ENCODE data around the gene SLC22A5. TPM values are rescaled to one million over a fixed set of nuclear protein-coding genes. Genes with fewer than 3 reads are reported as not detected.

SLC22A5 gene
- total and polyA plus RNA-seq, 2 donors (not counting 1 experiment from before 2014, with no cell fraction given), result 5.7 to 12.9 TPM

DNA sequence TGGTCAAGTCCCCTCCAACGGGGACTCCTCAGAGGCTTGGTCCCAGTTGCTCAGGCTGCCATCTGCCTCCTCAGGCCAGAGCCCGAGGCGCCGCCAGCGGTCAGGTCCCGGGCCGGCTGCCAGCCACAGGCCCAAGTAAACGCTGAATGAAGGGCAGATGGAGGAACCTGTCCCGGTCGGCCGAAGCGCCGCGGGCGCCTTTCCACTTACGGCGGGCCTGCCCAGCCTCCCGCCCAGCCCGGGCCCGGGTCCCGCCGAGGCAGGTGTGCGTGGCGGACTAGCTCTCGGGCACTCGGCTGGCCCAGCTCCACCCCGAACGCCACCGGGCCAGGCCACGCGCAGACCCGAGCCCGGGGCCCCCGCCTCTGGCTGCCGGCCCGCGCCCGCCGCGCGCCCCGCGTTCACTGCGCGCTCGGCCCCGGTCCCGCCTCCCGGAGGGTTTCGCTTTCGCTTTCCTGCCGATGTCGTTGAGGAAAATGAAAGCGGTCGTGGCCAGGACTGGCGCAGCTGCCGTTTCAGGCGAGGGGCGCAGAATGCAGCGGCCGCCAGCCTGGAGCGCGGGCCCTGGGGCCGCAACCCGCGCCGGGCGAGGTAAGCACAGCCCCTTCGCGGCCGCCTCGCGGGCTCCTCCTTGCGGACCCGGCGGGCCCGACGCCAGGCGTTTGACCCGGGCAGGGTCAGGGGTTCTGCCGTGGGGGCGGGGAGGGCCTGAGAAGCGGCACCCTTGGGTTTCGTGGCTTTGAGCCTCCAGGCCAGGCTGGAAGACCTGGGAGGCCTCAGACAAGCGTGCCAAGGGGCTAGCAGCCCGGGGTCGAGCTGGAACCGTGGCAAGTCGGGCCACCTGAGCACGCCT lies 41.2 kb downstream of the SLC22A5 start:
- peaks cover 61 to 63% of the 10 kb centered on the region in 2 donors for H3K4me1 ChIP-seq (ENCODE audit: control insufficient read depth in 2 of 2, insufficient read depth in 2 of 2, low read length in 2 of 2)
- H2AFZ ChIP-seq (ENCODE audit: insufficient read depth, low read depth, low read length, poor library complexity, severe bottlenecking), result peak overlapping the region; percentile 85
- H3K9me3 Mint-ChIP-seq (ENCODE audit: insufficient read depth), result no peaks in the 10 kb centered on the region
- H3K27ac Mint-ChIP-seq, result peak overlapping the region; percentile 99
- peaks cover 75% of the 10 kb centered on the region for H3K79me2 ChIP-seq (ENCODE audit: control insufficient read depth, insufficient read depth, low read length)
- H3K9ac ChIP-seq (ENCODE audit: low read length), result peak overlapping the region; percentile 91
- POLR2A ChIA-PET, result interaction anchor here (1.0 to 3.3 kb wide), 18 partner anchors 10 to 90 kb away, joined by 3 to 57 read pairs (median 6); partner anchors contain the start of gene IRF1
- ATAC-seq (ENCODE audit: low read depth), result peak; percentile 81
- CTCF ChIA-PET, result interaction anchor here (0.7 to 3.9 kb wide), 23 partner anchors 8 to 410 kb away, joined by 3 to 46 read pairs (median 9); partner anchors contain the start of gene IRF1
- H3K9me3 ChIP-seq (ENCODE audit: control extremely low read depth in 1 of 3, control insufficient read depth in 2 of 3, insufficient read depth in 1 of 3, low read length in 2 of 3), result no peaks in the 10 kb centered on the region
- H3K4me2 ChIP-seq (replicated peaks; ENCODE audit: low read depth, low read length, poor library complexity, severe bottlenecking), result peak overlapping the region; percentile 94
- TF ChIP-seq EZH2 (IDR thresholded peaks at IDR 0.05; ENCODE audit: borderline replicate concordance, insufficient read depth, low read depth, low read length, poor library complexity, severe bottlenecking), result no peak
- TF ChIP-seq, protein P1, sequence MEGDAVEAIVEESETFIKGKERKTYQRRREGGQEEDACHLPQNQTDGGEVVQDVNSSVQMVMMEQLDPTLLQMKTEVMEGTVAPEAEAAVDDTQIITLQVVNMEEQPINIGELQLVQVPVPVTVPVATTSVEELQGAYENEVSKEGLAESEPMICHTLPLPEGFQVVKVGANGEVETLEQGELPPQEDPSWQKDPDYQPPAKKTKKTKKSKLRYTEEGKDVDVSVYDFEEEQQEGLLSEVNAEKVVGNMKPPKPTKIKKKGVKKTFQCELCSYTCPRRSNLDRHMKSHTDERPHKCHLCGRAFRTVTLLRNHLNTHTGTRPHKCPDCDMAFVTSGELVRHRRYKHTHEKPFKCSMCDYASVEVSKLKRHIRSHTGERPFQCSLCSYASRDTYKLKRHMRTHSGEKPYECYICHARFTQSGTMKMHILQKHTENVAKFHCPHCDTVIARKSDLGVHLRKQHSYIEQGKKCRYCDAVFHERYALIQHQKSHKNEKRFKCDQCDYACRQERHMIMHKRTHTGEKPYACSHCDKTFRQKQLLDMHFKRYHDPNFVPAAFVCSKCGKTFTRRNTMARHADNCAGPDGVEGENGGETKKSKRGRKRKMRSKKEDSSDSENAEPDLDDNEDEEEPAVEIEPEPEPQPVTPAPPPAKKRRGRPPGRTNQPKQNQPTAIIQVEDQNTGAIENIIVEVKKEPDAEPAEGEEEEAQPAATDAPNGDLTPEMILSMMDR (IDR thresholded peaks at IDR 0.05), result peak; percentile 77
- no peaks in the 10 kb centered on the region for H3K27me3 Mint-ChIP-seq
- peaks cover 68% of the 10 kb centered on the region for H3K4me1 Mint-ChIP-seq
- intact Hi-C loops (cut with micrococcal nuclease), result loop anchor here (1.0 to 2.0 kb wide), 9 partner anchors 9 to 327 kb away; partner anchors contain the start of genes IRF1 and KIF3A
- peak; percentile 94 for DNase-seq
- H3K4me3 Mint-ChIP-seq, result peak overlapping the region; percentile 98
- no peaks in the 10 kb centered on the region for H4K20me1 ChIP-seq (ENCODE audit: control insufficient read depth, insufficient read depth, low read length, poor library complexity, severe bottlenecking)
- H3K27me3 ChIP-seq (replicated peaks in 1 of 4; ENCODE audit: control extremely low read depth in 1 of 4, control insufficient read depth in 3 of 4, insufficient read depth in 4 of 4, low read length in 3 of 4), result no peaks in the 10 kb centered on the region
- H3K27ac ChIP-seq (ENCODE audit: low read length in 2 of 2), result peak overlapping the region; percentile 96 to 97
- no peaks in the 10 kb centered on the region for H3K36me3 ChIP-seq (replicated peaks in 1 of 2; ENCODE audit: control extremely low read depth in 1 of 2, control insufficient read depth in 1 of 2, extremely low read depth in 1 of 2, insufficient read depth in 2 of 2, low read length in 1 of 2)
- H3K4me3 ChIP-seq (ENCODE audit: control extremely low read depth in 1 of 5, extremely low read depth in 1 of 5, insufficient read depth in 1 of 5, low read depth in 2 of 5, low read length in 4 of 5), result peak overlapping the region; percentile 71 to 93 (median 78)
- WGBS (ENCODE audit: insufficient coverage), result under 1% methylated on average over 85 of the region's 90 CpGs
